Daoy (cell line): ENCODE data around the gene CCDC87. TPM values are rescaled to one million over a fixed set of nuclear protein-coding genes. Genes with fewer than 3 reads are reported as not detected.
"Not testable (repeated sequence)": the region's sequence is repeated elsewhere in the genome, so short reads cannot be mapped to it uniquely, and the experiment has no call there.

Experiments
- DNase-seq: peaks from one replicate; pipeline ENCODE4 v3.0.0-alpha.2; 2015; ENCODE audit warnings: low read depth
- total RNA-seq: library from RNA; depleted of rRNA; stranded (reverse); fragments of >200 nt; shearing (Covaris generic); gene quantifications from 2 replicates; pipeline ENCODE4 v1.2.3, GENCODE V29; 2014

The CCDC87 gene
- total RNA-seq, 1 experiment from 2014 or later: not detected

DNA sequence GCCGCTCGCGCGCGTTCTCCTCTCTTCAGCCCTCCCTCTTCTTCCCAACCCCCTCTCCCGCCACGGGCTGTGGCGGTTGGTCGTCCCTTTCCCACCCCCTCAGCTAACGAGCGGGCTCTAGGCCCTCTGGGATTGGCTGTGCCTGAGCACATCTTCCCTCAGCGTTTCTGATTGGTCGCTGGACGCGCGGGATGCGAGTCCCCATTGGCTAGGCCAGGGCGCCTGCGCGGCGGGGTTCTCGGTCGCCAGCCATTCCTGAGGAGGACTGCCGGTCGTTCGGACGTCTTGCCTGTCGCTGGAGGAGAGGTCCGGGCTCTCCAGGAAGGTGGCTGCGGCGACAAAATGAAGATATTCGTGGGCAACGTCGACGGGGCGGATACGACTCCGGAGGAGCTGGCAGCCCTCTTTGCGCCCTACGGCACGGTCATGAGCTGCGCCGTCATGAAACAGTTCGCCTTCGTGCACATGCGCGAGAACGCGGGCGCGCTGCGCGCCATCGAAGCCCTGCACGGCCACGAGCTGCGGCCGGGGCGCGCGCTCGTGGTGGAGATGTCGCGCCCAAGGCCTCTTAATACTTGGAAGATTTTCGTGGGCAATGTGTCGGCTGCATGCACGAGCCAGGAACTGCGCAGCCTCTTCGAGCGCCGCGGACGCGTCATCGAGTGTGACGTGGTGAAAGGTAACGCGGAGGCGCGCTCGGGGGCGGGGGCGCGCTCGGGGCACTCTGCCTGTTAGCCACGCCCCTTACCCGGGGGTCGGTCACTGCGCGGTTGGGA is 23.7 kb upstream of the CCDC87 start, which contains the start of gene RBM14:
RBM14 (plus strand) TSS at position 252 of the 776 bp plus-strand sequence; CDS start at position 343, 91 bp downstream.
- peak; percentile 100 for DNase-seq

DNA sequence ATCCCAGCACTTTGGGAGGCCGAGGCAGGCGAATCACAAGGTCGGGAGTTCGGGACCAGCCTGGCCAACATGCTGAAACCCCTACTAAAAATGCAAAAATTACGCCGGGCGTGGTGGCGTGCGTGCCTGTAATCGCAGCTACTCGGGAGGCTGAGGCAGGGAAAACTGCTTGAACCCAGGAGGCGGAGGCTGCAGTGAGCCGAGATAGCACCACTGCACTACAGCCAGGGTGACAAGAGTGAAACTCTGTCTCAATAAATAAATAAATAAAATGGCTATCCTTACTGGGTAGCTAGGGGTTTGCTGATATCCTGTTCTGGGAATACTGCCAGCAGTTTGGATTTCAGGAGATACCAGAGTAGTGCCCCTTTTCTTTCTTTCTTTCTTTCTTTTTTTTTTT is 21.2 kb upstream of the CCDC87 start:
- DNase-seq: no peak

DNA sequence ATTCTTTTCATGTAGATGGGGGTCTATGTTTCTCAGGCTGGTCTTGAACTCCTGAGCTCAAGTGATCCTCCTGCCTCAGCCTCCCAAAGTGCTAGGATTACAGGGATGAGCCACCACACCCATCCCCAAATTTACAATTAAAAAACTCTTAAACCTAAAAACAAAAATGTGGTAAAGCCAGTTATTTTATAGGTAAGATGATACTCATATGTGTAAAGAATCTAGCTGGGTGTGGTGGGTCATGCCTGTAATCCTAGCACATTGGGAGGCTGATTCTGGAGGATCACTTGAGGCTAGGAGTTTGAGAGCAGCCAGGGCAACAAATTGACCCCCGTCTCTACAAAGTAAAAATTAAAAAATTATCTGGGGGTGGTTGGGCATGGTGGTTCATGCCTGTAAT is 19.6 kb upstream of the CCDC87 start:
- DNase-seq: no peak

DNA sequence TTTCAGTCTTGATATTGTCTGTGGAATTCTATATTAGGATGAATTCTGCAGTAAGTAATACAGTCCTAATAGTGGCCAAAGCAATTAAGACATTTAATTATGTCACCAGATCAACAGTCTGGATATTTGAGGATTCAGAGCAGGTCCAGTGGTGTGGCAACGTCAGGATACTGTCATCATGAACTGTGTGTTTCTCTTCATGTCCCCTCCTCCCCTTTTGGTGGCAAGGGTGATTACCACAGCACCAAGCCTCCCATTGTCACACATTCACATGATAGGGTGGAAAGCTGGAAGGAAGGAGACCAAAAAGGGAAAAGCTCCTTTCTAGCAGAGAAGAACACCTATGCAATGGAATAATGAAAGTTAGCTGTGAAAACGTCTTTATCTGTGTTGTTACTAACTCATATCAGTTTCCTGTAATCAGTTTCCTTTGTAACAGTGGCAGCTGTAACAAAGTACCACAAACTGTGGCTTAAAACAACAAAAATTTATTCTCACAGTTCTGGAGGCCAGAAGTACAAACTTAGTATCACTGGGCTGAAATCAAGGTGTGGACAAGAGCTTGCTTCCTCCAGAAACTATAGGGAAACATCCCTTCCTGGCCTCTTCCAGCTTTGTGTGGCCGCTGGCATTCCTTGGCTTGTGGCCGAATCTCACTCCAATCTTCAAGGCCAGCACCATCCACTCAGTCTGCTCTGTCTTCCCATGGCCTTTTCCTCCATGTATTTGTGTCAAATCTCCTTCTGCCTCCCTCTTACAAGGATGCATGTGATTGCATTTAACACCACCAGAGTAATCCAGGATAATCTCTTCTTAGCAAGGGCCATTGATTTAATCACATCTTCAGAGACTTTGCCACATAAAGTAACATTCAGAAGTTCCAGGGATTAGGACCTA is 17.1 kb upstream of the CCDC87 start:
- DNase-seq: no peak

DNA sequence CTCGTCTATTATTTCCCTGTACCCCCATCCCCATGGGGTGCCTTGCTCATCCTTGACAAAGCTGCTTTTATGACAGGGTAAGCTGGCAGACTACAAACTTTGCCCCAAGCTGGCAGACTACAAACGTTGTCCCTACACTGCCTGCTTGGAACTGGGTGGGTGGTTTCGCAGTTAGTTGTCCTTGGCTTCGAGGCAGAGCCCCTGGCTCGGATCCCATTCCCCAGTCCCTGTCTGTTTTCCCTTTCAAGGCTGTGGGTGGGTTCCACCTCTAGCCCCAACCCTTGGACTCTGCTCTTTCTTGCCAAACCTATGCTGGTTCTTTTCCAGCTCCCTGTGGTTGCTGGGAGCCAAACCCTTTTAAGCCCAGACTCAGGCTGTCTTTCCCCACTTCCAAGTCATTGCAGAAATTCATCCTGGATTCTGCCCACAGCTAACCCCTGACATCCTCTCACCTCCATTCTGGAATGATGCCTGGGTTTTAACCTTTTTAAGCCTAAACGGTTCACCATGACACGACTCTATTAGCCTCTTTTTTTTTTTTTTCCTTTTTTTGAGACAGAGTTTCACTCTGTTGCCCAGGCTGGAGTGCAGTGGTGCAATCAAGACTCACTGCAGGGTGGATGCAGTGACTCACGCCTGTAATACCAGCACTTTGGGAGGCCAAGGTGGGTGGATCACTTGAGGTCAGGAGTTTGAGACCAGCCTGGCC is 14.4 kb upstream of the CCDC87 start:
- peak; percentile 74 for DNase-seq

DNA sequence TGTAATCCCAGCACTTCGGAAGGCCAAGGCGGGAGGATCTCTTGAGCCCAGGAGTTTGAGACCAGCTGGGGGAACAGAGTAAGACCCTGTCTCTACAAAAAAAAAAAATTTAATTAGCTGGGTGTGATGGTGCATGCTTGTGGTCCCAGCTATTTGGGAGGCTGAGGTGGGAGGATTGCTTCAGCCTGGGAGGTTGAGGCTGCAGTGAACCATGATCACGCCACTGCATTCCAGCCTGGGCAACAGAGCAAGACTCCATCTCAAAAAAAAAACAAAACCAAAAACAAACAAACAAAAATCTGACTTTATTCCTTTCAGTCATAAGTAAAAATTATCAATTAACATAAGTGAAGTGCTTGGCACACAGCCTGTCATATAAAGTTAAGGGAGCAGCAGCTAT is 13.7 kb upstream of the CCDC87 start:
- not testable (repeated sequence) for DNase-seq

DNA sequence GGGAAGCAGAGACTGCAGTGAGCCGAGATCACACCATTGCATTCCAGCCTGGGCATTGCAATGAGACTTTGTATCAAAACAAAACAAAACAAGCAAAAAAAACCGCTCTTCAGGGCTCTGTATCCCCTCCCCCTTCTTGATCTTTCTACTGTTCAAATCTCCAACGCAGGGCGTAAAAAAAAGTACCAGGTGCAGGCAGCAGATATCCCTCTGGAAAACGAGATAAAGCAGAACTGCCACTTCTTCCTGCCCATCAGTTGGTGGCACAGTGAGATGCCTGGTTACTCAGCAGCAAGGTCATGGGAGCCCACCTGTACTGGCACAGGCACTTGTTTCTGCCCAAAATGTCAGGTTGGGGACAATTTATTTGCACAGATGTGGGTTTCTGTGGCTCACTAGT is 11.3 kb upstream of the CCDC87 start:
- no peak for DNase-seq

DNA sequence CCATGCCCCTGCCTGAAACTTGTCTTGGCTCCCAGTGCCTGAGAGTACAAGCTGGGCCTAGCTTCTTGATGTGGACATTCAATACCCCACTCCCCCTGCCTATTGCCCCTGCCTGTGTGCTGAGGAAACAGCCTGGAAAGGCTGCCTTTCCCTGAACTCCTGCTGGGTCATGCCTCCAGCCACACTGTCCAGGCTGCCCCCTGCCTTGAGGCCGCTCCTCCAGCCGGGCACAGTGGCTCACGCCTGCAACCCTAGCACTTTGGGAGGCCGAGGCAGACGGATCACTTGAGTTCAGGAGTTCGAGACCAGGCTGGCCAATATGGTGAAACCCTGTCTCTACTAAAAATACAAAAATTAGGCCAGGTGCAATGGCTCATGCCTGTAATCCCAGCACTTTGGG is 10.2 kb upstream of the CCDC87 start:
- no peak for DNase-seq

DNA sequence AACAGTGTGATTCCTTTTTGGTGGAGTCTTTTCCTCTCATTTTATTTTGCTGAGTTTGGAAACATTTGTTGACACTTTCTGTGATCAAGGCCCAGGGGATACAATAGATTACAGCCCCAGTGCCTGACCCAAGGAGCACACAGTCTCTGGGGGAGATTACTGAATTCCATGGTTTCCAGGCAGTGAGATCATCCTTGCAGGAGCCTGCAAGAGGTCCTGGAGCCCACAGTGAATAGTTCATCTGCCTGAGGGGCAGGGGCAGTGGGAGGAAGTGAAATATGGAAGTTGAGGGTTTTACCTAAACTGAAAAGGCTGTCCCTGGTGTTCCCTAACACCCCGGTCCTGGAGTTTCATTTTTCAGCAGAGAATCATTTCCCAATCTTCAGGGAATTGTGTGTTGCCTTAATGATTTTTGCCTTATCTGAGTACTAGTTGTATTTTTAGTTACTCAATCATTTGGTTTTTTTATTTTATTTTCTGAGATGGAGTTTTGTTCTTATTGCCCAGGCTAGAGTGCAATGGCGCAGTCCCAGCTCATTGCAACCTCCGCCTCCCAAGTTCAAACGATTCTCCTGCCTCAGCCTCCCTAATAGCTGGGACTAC is 7.9 kb upstream of the CCDC87 start:
- no peak for DNase-seq

DNA sequence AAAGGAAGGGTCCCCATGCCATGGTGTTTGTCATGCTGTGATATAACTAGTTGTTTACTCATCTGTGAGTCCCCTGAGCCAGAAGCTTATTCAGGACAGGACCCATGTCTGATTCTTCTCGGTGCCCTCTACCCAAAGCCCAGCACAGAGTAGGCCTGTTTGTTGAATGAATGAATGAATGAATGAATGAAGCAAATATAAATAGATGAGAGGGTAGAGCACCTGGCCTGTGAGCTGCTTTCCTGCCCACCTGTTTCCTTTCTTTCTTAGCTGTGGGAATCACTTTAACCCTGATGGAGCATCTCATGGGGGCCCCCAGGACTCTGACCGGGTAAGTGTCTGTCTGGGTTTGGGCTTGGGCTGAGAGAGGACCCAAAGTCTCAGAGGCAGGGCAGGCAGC is 7.4 kb upstream of the CCDC87 start:
- no peak for DNase-seq

DNA sequence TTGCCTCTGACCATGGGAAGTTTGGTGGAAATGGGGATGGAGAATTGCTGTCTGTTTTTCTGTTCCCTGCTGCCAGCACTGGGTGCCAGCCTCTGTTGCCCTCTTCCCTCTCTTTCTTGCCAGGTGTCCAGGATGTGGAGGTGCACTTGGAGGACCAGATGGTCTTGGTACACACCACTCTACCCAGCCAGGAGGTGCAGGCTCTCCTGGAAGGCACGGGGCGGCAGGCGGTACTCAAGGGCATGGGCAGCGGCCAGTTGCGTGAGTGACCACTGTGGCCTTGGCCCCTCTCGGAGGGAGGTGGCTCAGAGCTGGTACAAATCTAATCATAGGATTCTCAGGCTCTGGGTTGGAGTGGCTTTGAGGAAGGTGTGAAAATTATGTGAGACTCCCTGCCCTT is 6.1 kb upstream of the CCDC87 start:
- no peak for DNase-seq

DNA sequence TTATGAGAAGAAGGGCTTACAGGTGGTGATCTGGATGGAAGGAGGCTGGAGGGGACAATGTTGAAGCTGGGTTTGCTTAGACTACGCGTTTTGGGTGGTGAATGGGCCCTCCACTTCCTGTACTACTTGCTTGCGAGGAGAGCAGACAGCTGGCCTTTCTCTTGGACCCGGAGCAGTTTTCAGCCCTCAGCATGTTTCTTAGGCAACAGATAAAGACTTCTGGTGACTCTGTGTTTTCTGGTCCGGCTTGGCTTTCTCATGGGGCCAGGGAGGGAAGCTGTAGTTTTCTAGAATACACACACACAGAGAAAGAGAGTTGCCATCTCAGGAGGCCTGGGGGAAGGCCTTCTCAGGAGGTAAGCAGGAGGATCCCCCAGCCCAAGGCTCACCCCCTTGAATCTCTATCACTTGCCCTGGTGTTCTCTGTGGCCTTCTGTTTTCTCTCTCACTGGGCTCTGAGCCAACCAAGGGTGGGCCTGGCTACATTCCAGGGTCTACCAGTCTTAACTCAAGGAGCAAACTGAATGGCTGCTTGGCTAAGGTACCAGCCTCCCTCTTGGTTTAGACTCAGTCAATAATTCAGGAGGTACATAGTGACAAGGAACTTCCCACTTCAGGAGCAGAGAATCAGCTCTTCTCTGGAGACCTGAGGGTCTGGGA is 2.5 kb upstream of the CCDC87 start:
- no peak for DNase-seq

DNA sequence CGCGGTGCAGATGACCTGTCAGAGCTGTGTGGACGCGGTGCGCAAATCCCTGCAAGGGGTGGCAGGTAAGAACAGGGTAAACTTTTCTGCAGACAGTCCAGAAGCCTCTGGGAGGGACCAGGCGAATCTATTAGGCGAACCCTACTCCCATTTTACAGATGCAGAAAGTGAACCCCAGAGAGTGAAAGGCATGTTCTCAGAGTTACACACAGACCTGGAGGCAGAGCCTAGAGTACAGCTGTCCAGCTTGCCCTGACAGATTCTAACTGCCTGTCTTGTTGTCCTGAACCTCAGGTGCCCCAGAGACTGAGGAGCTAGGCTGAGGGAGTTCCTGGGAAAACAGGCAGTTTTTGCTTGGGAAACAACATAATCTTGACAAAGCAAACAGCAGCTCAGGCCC is 787 bp upstream of the CCDC87 start:
- no peak for DNase-seq

DNA sequence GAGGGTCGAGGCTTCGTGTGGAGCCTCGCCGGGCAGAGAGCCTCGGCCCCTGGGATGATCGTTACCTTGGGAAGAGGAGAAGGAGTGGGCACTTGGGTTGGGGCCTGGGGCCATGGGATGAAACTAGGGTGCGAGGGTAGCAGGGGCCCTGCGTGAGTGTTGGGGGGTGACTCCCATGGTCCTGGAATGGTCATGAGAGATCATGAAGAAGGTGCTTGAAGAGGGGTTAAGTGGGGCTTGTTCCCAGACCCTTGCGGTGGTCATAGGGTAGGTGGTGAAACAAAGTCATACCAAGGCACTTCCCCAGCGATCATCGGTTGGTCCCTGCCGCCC is 406 bp upstream of the CCDC87 start:
- no peak for DNase-seq

DNA sequence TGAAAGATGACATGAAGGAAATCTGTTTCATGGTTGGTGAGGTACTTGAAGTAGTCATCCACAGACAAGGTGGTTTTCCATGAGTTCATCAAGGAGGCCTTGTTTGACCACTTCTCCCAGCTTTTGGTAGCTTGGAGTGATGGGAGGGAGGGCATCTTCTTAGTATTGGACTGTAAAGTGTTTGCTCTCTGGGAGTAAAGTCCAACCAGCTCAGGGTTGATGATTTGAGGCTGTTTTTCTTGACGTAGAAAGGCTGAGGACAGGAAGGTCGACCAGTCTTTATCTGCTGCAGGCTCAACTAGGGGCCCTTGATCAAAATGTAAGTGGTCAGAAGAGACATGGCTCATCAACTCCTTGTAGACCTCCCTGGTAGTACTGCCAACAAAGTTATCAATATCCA is 1.7 kb downstream of the CCDC87 start:
- DNase-seq: no peak

DNA sequence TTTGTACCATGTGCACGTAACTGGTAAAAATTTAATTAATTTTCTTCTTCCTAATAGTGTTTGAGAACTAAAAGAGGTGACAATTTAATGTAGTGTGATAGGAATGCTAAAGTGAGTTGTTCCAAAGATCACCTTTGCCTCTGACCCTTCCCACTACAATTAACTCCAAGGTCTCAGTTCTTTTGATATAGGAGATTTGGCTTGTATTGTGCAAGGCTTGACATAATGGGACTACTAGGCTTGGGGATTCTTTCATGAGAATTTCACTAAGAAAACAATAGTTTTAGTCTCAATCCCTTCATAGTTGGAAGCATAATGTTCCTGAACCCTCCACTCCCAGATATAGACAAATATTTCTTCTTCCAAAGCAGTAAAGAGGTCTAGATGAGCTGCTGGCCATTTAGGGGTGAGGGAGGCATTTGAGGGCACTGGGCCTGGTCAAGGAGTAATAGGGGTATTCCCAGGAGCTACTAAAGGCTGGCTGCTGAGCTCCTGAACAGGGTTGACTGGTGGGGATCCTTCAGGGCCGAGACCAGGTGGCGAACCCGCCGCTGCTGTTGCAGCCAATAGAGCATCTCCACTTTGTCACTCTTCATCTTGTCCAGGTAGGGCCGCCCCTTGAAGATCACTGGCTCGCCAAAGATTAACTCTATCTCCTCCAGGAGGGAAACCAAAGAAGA is 2.7 kb downstream of the CCDC87 start:
- no peak for DNase-seq

DNA sequence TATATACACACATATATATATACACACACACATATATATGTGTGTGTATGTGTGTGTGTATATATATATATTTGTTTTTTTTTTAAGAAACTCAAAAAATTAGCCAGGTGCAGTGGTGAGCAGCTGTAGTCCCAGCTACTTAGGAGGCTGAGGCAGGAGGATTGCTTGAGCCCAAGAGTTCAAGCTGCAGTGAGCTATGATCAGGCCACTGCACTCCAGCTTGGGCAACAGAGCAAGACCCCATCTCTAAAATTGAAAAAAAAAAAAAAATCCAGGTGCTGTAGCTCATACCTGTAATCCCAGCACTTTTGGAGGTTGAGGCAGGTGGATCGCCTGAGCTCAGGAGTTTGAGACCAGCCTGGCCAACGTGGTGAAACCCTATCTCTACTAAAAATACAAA is 3.5 kb downstream of the CCDC87 start:
- not testable (repeated sequence) for DNase-seq

DNA sequence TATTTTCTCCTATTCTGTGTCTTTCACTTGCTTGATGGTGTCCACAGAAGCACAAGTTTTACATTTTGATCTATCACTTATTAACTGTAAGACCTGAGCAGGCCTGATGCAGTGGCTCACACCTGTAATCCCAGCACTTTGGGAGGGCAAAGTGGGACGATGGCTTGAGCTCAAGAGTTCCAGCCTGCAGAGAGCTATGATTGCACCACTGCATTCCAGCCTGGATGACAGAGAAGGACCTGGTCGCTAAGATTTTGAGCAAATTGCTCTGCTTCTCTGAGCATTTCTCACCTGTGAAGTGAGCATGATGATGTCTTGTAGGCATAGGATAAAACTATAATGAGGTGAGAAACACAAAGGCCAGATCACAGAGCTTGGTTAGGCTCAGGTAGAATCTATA is 6.7 kb downstream of the CCDC87 start:
- no peak for DNase-seq

DNA sequence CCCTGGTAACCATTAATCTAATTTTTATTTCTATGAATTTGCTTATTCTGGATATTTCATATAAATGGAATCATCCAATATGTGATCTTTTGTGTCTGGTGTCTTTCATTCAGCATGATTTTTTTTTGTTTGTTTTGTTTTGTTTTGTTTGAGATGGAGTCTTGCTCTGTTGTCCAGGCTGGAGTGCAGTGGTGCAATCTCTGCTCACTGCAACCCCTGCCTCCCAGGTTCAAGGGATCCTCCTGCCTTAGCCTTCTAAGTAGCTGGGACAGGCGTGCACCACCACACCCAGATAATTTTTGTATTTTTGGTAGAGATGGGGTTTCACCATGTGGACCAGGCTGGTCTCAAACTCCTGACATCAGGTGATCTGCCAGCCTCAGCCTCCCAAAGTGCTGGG is 7.4 kb downstream of the CCDC87 start:
- DNase-seq: not testable (repeated sequence)

DNA sequence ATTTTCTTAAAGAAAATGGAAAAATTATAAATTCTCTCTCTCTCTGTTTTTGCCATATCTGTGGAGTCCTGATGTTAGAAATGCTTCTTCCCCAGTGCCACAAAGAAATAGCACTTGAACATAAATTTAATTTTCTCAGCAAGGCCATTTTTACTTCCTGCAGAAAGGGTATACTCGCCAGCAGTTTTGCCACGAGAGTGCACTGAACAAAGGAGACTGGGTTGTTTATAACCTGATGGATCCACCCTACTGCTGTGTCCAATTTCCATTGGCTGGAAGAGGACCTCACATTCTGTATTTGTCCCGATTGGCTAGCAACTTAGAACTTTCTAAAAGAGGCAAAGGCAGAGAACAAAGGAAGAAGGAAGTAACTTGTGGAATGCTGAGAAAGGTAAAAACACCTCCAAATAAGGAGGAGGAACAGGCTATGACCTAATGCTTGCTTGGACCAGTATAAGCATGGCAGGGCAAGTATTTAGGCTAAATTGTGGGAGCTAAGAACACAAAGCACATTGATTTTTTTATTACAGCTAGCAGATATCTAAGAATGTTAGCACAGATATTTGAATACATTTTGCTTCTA is 10.2 kb downstream of the CCDC87 start:
- DNase-seq: not testable (repeated sequence)

DNA sequence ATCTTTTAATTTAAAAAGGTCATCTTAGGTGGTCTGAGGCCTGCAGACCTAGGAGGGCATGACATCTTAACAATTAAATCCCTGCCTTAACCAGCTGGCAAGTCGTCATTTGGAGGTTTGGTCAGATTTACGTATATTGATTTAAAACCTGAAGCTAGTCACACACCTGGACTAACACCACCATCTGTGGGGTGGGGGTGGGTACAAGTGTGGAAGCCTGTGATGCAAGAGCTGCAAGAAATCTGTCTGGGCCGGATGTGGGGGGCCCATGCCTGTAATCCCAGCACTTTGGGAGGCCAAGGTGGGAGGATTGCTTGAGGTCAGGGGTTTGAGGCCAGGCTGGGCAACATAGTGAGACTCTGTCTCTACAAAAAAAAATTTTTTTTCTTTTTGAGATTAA is 11.6 kb downstream of the CCDC87 start:
- no peak for DNase-seq
